Psoas muscle (tissue), 8 donors: ENCODE data around the gene B3GAT2. TPM values are rescaled to one million over a fixed set of nuclear protein-coding genes. Genes with fewer than 3 reads are reported as not detected.

ENCODE experiments used
- ATAC-seq, 4 donors: fragments of 200-7000 bp; cut with Tn5 transposase; one replicate each; pipeline ENCODE4 v1.9.1; 2020; ENCODE audit warnings: moderate library complexity in 3 of 4, mild to moderate bottlenecking in 2 of 4
- DNase-seq, 2 donors: peaks; one replicate each; pipeline ENCODE4 v3.0.0-alpha.2; 2020
- H3K27ac ChIP-seq: fragments of 200-600 bp; one replicate; pipeline ENCODE4 v1.8.0; 2022
- H3K27me3 ChIP-seq, 3 donors: fragments of 200-600 bp in 1 of 3; one replicate each; pipeline versions ENCODE4 v1.6.1 to v1.8.0; 2013 to 2022; ENCODE audit warnings: low read length in 2 of 3, mild to moderate bottlenecking in 2 of 3, moderate library complexity in 1 of 3; ENCODE audit not compliant: insufficient read depth in 3 of 3
- H3K36me3 ChIP-seq, 2 donors: fragments of 200-600 bp in 1 of 2; one replicate each; pipeline versions ENCODE4 v1.6.1 to v1.8.0; 2013 to 2022; ENCODE audit warnings: low read depth in 1 of 2, mild to moderate bottlenecking in 1 of 2, moderate library complexity in 1 of 2; ENCODE audit not compliant: insufficient read depth in 1 of 2
- H3K4me1 ChIP-seq: fragments of 200-600 bp; one replicate; pipeline ENCODE4 v1.8.0; 2022
- H3K4me3 ChIP-seq: fragments of 200-600 bp; one replicate; pipeline ENCODE4 v1.8.0; 2022; ENCODE audit warnings: mild to moderate bottlenecking
- H3K9me3 ChIP-seq: fragments of 200-600 bp; one replicate; pipeline ENCODE4 v1.8.0; 2022
- whole genome bisulfite sequencing, 3 donors: extraction: QIAGEN DNeasy Blood & Tissue Kit; methylation state at CpG; one replicate each; pipeline versions ENCODE4 v1.1.6 to v1.1.7; 2013; 5-methylcytosine and 5-hydroxymethylcytosine counted together
- intact Hi-C, 2 donors: fragments of 100-400 bp; cut with DNase I; formaldehyde crosslinking; loops; one replicate each; pipeline versions ENCODE4 v1.11.0 to v1.14.2; 2022
- polyA plus RNA-seq, 3 donors: library from polyadenylated mRNA; stranded (reverse); fragments of 200-250 nt; gene quantifications; one replicate each; pipeline ENCODE4 v1.2.3, GENCODE V29; 2013
- total RNA-seq, 4 donors: library from RNA; stranded (reverse); fragmentation: NEBNext Ultra II Directional in 2 of 4; extraction: Animal tissue kit (Norgen Biotek cat#: 25700) in 2 of 4; gene quantifications; one replicate each; pipeline versions ENCODE4 v1.2.1 to v1.2.4, GENCODE V29; 2021 to 2023
- TF ChIP-seq, protein P1 (sequence below): fragments of 200-600 bp; IDR thresholded peaks from one replicate; pipeline ENCODE4 v1.8.0; 2022; ENCODE audit warnings: antibody characterized with exemption
- donor health status: healthy with polysubstance abuse.
- donor health status: DM: no; HTN: no; CAD: no; lungs with moderate emphysema.
- donor health status: Bipolar disorder and iron deficiency.
- donor health status: healthy.
- donor health status: DM: yes; HTN: yes; CAD: no.
- donor health status: DM: no; HTN: no; CAD: no.
- donor health status: DM: no; HTN: no; CAD: no.
- donor health status: DM: yes; HTN: yes; CAD: no.

B3GAT2 gene
- total and polyA plus RNA-seq, 7 donors, result 0.04 to 0.14 (median 0.04) TPM; not detected in 4

DNA sequence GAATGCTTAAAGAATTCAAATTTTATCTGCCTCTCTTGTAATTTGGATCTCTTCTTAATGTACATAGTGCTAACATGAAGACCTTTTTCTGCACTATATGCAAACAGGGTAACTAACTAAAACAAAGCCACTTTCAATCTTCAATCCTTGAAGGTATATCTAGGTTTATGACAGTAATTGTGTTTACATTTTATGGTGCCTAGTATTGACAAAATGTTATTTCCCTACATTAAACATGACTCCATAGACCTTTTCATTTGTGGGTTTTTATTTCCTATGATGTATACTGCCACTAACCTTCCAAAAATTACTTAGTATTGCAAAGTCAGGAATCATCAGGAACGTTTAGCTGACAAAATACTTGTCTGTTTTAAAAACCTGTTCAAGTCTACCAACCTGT, 95.9 kb downstream of the B3GAT2 start:
- no peak overlapping the region for H3K4me3 ChIP-seq
- TF ChIP-seq, protein P1, sequence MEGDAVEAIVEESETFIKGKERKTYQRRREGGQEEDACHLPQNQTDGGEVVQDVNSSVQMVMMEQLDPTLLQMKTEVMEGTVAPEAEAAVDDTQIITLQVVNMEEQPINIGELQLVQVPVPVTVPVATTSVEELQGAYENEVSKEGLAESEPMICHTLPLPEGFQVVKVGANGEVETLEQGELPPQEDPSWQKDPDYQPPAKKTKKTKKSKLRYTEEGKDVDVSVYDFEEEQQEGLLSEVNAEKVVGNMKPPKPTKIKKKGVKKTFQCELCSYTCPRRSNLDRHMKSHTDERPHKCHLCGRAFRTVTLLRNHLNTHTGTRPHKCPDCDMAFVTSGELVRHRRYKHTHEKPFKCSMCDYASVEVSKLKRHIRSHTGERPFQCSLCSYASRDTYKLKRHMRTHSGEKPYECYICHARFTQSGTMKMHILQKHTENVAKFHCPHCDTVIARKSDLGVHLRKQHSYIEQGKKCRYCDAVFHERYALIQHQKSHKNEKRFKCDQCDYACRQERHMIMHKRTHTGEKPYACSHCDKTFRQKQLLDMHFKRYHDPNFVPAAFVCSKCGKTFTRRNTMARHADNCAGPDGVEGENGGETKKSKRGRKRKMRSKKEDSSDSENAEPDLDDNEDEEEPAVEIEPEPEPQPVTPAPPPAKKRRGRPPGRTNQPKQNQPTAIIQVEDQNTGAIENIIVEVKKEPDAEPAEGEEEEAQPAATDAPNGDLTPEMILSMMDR, result no peak
- H3K36me3 ChIP-seq, result peaks cover 0 to 48% of the 10 kb centered on the region in 2 donors
- ATAC-seq, result no peak
- intact Hi-C loops, result no loop called here
- no peak overlapping the region for H3K27ac ChIP-seq
- no peaks in the 10 kb centered on the region for H3K4me1 ChIP-seq
- no peak for DNase-seq
- 78 to 93% (median 86%) methylated on average over 1 of the region's 1 CpG for WGBS, 3 donors
- no peaks in the 10 kb centered on the region for H3K9me3 ChIP-seq
- H3K27me3 ChIP-seq, result no peaks in the 10 kb centered on the region

DNA sequence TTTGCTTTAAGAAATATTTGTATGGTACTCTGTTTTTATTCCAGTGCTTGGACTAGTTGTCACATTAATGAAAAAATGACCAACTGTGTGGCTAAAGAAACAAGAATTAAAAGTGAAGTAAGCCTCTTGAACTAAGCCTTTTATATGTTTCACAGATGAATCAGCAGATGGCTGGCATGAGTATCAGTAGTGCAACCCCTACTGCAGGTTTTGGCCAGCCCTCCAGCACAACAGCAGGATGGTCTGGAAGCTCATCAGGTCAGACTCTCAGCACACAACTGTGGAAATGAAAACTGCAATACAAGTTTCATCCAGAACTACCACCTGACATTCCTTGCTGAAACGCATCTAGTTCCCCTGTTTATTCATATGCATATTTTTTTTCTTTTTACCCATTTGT, 96.8 kb downstream of the B3GAT2 start:
- intact Hi-C loops, result no loop called here
- peaks cover 0 to 48% of the 10 kb centered on the region in 2 donors for H3K36me3 ChIP-seq
- no peak for ATAC-seq

DNA sequence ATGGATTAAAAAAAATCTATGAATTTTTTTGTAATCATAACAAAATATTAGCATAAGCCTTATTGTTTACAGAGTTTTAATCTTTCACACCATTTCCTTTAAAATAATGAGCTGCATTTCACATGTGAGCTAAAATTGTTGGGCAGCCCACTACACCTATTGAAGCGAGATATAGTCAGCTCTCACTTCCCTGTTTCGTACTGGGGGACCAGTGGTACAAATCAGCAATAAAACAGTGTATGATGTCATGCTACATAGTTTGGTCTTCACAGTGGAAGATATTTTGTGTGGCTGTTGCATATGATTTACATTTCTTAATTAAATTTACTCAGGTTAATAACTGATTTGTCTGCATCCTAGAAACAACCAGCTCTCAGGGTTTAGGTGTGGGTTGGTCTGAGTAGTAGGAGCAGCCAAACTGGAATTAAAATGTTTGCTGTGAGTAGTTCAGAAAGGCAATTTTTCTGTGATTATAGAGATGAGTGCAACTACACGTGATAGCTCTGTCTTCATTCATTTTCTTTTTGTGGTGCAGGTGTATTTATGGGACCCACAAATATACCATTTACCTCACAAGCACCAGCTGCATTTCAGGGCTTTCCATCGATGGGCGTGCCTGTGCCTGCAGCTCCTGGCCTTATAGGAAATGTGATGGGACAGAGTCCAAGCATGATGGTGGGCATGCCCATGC, 99.3 kb downstream of the B3GAT2 start:
- Histone ChIP-seq H3K4me3 (no peak overlapping the region), H3K27me3 (no peaks in the 10 kb centered on the region), H3K27ac (no peak overlapping the region), H3K9me3 (no peaks in the 10 kb centered on the region), H3K4me1 (no peaks in the 10 kb centered on the region), H3K36me3 (peaks cover 0 to 49% of the 10 kb centered on the region in 2 donors)
- intact Hi-C loops, result no loop called here
- DNase-seq (no peak), ATAC-seq (no peak)
- TF ChIP-seq, protein P1, result no peak
- WGBS, 3 donors, result 92 to 94% (median 94%) methylated on average over 5 of the region's 5 CpGs

More for the DNA sequence above, 96.8 kb downstream of the B3GAT2 start:
- TF ChIP-seq, protein P1, result no peak
- H3K27me3 ChIP-seq, result no peaks in the 10 kb centered on the region
- no peaks in the 10 kb centered on the region for H3K4me1 ChIP-seq
- 45 to 68% (median 56%) methylated on average over 1 of the region's 1 CpG for WGBS, 3 donors
- DNase-seq, result no peak
- H3K4me3 ChIP-seq, result no peak overlapping the region
- H3K9me3 ChIP-seq, result no peaks in the 10 kb centered on the region
- H3K27ac ChIP-seq, result no peak overlapping the region

DNA sequence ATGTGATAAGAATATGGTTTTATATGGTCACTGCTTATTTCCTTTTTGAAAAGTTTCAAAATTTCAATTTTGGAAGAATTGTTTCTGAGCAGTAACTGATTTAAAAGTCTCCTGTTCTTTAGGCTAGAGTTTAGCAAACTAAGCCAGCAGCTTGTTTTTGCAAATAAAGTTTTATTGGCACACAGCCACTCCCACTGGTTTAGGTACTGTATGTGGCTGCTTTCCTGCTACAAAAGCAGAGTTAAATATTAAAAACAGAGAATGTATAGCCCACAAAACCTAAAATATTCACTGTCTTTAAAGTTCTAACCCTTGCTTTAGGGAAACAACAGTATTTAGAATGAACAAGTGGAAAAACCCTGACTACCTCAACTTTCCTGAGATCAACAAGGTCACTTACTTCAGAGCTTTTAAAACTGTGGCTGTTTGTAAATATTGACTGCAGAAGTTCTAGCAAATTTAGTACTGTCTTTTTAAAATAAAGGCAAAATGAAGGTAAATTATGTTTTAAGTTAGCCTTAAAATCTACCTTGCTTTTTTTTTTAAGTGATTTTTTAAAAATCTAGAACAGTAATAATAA, 104.1 kb downstream of the B3GAT2 start:
- TF ChIP-seq, protein P1, result no peak
- H3K27ac ChIP-seq, result no peak overlapping the region

More for the DNA sequence above, 104.1 kb downstream of the B3GAT2 start:
- Histone ChIP-seq H3K36me3 (peaks cover 0 to 13% of the 10 kb centered on the region in 2 donors), H3K9me3 (no peaks in the 10 kb centered on the region), H3K4me3 (no peak overlapping the region), H3K4me1 (no peaks in the 10 kb centered on the region), H3K27me3 (no peaks in the 10 kb centered on the region)
- no peak for DNase-seq
- intact Hi-C loops, result no loop called here
- ATAC-seq, result no peak
